Liver (tissue), 3 donors: Measurements from ENCODE around the gene ANKS3.

Source experiments
- CTCF ChIP-seq: fragments of 150-350 bp; IDR thresholded peaks from 2 replicates; pipeline ENCODE4 v1.5.1; 2017; ENCODE audit warnings: improper control_type of control experiment, low read depth, low read length; ENCODE audit not compliant: missing input control
- MAX ChIP-seq: IDR thresholded peaks from 2 replicates; pipeline ENCODE4 v1.6.1; 2016; ENCODE audit warnings: antibody characterized with exemption
- REST ChIP-seq: IDR thresholded peaks from 2 replicates; pipeline ENCODE4 v1.6.1; 2016; ENCODE audit warnings: antibody characterized with exemption, mild to moderate bottlenecking
- TAF1 ChIP-seq: conservative IDR thresholded peaks from 2 replicates; pipeline ENCODE4 v1.6.1; 2016; ENCODE audit warnings: antibody characterized with exemption, mild to moderate bottlenecking
- donor health status: healthy.
- donor health status: healthy.

- TF ChIP-seq CTCF (no peak), TAF1 (no peak), REST (no peak), MAX (no peak)
Observed at GRCh38 chr16:4689091-4689671, 44.9 kb downstream of the ANKS3 start.
